ENCODE results near the gene SUCLA2.

DNA sequence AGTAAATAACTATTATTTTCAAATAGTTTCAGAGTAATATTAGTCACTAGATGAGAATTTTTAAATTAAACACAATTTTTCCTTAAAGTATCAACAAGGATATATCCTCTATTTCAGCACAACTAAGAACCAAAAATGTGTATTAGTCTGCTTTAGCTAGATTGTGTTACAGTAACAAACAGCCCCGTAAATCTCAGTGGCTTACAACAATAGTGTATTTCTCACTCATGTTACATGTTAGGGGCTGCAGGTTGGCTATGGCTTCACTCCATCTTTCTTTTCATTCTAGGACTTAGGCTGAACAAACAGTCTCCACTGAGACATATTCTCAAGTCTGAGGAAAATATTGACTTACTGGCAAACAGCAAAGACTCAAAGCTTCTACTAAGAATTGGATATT lies 11.6 kb upstream of the SUCLA2 start:
- TF ChIP-seq, protein P1, sequence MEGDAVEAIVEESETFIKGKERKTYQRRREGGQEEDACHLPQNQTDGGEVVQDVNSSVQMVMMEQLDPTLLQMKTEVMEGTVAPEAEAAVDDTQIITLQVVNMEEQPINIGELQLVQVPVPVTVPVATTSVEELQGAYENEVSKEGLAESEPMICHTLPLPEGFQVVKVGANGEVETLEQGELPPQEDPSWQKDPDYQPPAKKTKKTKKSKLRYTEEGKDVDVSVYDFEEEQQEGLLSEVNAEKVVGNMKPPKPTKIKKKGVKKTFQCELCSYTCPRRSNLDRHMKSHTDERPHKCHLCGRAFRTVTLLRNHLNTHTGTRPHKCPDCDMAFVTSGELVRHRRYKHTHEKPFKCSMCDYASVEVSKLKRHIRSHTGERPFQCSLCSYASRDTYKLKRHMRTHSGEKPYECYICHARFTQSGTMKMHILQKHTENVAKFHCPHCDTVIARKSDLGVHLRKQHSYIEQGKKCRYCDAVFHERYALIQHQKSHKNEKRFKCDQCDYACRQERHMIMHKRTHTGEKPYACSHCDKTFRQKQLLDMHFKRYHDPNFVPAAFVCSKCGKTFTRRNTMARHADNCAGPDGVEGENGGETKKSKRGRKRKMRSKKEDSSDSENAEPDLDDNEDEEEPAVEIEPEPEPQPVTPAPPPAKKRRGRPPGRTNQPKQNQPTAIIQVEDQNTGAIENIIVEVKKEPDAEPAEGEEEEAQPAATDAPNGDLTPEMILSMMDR (IDR thresholded peaks at IDR 0.05), result no peak
- no peak for TF ChIP-seq ZFX (IDR thresholded peaks at IDR 0.05; ENCODE audit: borderline replicate concordance)

Data from 22Rv1 (cell line).